Activated B cell treated with CpG ODN at 0.5 μM for 24 hours (primary cell): ENCODE results near the gene NUDT7. TPM values are rescaled to one million over a fixed set of nuclear protein-coding genes. Genes with fewer than 3 reads are reported as not detected.

Source experiments
- ATAC-seq: fragments of 200-7000 bp; cut with Tn5 transposase; one replicate; pipeline ENCODE4 v1.10.0; 2021; ENCODE audit warnings: low read depth, mild to moderate bottlenecking, moderate library complexity
- CTCF ChIA-PET: fragments of 350-600 bp; sonication (Branson Sonifier 250); formaldehyde crosslinking; loops from one replicate; lab custom pipeline; 2021; ENCODE audit warnings: antibody characterized with exemption; lab: Charles Lee
- POLR2A ChIA-PET: fragments of 350-600 bp; sonication (Branson Sonifier 250); formaldehyde crosslinking; loops from one replicate; lab custom pipeline; 2021; ENCODE audit warnings: antibody characterized with exemption; lab: Charles Lee
- DNase-seq: peaks from one replicate; pipeline ENCODE4 v3.0.0; 2022
- H3K27ac Mint-ChIP-seq: one replicate; pipeline ENCODE4 v1.8.0; 2020; ENCODE audit warnings: mixed read lengths
- H3K27me3 Mint-ChIP-seq: one replicate; pipeline ENCODE4 v1.8.0; 2021; ENCODE audit warnings: mixed read lengths
- H3K36me3 Mint-ChIP-seq: one replicate; pipeline ENCODE4 v1.8.0; 2021; ENCODE audit warnings: low read depth, mixed read lengths
- H3K4me1 Mint-ChIP-seq: one replicate; pipeline ENCODE4 v1.8.0; 2021; ENCODE audit warnings: mixed read lengths
- H3K4me3 Mint-ChIP-seq: one replicate; pipeline ENCODE4 v1.8.0; 2020; ENCODE audit warnings: mild to moderate bottlenecking, mixed read lengths
- H3K9me3 Mint-ChIP-seq: one replicate; pipeline ENCODE4 v1.8.0; 2020; ENCODE audit warnings: mixed read lengths
- CTCF ChIP-seq: fragments of 200-600 bp; IDR thresholded peaks from one replicate; pipeline ENCODE4 v1.8.0; 2022; ENCODE audit warnings: antibody characterized with exemption, mild to moderate bottlenecking
- intact Hi-C: fragments of 100-400 bp; cut with micrococcal nuclease; formaldehyde crosslinking; loops from one replicate; pipeline ENCODE4 v1.15.1; 2024
- total RNA-seq: library from RNA; stranded (reverse); gene quantifications from 2 replicates; pipeline ENCODE4 v1.2.3, GENCODE V29; 2022

NUDT7 gene
- total RNA-seq, 1 donor from 2014 or later, result 4.0 TPM

- no peak overlapping the region for H3K4me3 Mint-ChIP-seq
- intact Hi-C loops, result no loop called here
- no peaks in the 10 kb centered on the region for H3K9me3 Mint-ChIP-seq
- H3K4me1 Mint-ChIP-seq, result peaks cover 14% of the 10 kb centered on the region
- no peak for ATAC-seq
- ChIA-PET POLR2A (no interaction called here), CTCF (no interaction called here)
- peaks cover 40% of the 10 kb centered on the region for H3K27me3 Mint-ChIP-seq
- DNase-seq, result no peak
- no peak for TF ChIP-seq CTCF
- no peak overlapping the region for H3K27ac Mint-ChIP-seq
- H3K36me3 Mint-ChIP-seq, result no peaks in the 10 kb centered on the region
These were observed 67.7 kb downstream of the NUDT7 start for GRCh38 chr16:77790009-77790372.

- Mint-ChIP-seq H3K4me1 (peaks cover 14% of the 10 kb centered on the region), H3K4me3 (no peak overlapping the region), H3K36me3 (no peaks in the 10 kb centered on the region), H3K27ac (no peak overlapping the region), H3K9me3 (no peaks in the 10 kb centered on the region), H3K27me3 (peaks cover 40% of the 10 kb centered on the region)
- ATAC-seq (no peak), DNase-seq (no peak)
- CTCF ChIA-PET, result no interaction called here
- POLR2A ChIA-PET, result no interaction called here
- intact Hi-C loops, result no loop called here
- no peak for TF ChIP-seq CTCF
These were observed 68.6 kb downstream of the NUDT7 start for GRCh38 chr16:77790912-77791311.

Other genes starting within 250 kb of the NUDT7 start
- gene VAT1L, start 66.0 kb downstream of the NUDT7 start, total RNA-seq, result not detected in 2 replicates